HG03342 (cell line): ENCODE data around the gene CLEC4A.
"Not testable (repeated sequence)": the region's sequence is repeated elsewhere in the genome, so short reads cannot be mapped to it uniquely, and the experiment has no call there.

ENCODE experiments used
- ATAC-seq: cut with Tn5 transposase; IDR thresholded peaks from one replicate; pipeline ENCODE4 v1.9.1; 2021; ENCODE audit warnings: mild to moderate bottlenecking, moderate library complexity; ENCODE audit not compliant: unreplicated experiment

The CLEC4A gene

DNA sequence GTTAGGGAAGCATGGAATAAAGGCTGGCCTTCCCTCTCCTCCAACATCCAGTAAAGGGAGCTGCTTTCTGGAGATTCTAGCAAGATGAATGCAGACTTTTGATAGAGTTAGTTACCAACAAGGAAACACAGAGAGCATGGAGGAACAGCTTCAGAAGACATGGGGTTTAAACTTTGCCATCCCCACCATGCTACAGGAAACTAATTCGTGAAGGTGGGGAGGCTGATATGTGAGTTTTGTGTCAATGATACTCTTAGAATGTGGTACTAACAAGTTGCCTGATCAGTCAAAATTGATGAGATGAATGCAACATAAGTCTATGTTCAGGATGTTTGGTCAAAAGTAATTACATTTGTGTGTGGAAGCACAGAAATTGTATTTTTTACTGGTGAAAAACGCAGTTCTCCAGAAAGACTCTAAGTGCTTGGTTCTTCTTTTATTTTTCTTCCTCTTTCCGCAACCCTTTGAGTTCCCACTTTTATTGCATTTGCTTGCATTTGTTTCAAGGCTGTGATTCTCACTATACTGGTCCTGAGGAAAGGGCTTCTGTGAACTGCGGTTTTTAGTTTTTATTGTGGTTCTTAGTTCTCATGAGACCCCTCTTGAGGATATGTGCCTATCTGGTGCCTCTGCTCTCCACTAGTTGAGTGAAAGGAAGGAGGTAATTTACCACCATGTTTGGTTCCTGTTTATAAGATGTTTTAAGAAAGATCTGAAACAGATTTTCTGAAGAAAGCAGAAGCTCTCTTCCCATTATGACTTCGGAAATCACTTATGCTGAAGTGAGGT, at the start of gene CLEC4A:
CLEC4A (plus strand) TSS at position 494 of the 789 bp plus-strand sequence; CDS start at position 756, 262 bp downstream.
- ATAC-seq: no peak

DNA sequence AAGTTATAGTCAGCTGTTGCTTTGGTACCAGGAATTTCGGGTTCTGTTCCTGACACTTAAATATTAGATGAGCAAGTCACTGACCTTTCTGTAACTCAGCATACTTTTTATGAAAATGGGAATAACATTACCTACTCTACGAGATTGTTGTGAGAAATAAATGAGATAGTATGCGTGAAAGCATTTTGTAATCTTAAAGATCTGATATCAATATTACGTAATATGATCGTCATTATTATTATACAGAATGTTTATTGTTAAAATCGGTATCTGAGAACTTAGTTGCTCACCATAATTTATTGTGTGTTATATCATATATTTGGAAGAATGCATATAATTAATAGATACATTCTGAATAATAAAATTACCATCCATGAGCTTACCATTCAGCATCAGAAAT, 47.5 kb upstream of the CLEC4A start:
- no peak for ATAC-seq

DNA sequence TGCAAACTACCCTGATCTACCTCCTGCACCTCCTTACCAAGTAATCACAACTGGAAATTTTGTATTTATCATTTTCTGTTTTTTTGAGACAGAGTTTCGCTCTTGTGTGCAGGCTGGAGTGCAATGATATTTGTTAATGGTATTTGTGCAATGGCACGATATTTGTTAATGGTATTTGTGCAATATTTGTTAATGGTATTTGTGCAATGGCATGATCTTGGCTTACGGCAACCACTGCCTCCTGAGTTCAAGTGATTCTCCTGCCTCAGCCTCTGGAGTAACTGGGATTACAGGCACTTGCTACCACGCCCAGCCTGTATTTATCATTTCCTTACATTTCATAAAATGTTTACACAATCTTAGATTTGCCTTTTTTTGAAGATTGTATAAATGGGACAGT, 47.1 kb upstream of the CLEC4A start:
- ATAC-seq: no peak

DNA sequence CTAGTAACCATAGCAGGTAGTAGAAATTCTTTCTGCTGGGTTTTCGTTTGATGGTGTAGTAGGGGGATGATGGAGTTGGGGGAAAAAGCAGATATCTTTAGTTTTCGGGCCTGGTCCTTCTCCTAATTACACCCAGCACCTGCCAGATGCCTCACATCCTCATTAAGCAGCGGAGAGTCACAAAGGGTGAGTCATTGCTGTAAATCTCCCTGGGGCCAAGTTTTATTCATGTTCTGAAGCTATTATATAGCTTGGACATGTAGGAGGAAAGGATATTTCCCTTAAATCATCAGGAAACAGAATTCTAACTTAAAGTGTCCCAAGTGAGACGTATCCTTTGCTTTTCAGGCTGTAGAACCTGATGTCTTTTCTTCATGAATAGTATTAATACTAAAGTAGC, 46.2 kb upstream of the CLEC4A start:
- ATAC-seq: no peak

DNA sequence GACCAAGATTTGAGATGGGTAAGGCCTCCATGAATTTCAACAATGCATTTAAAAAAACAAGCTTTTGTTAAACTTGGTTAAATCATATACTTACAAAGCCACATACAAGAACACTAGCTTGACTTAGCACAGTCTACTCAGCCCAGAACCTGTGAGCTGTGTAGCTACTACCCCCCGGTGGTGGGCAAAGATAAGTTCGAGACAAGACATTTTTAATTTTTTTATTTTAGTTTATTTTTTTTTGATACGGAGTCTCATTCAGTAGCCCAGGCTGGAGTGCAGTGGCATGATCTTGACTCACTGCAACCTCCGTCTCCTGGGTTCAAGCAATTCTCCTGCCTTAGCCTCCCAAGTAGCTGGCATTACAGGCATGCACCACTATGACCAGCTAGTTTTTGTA, 45.0 kb upstream of the CLEC4A start:
- no peak for ATAC-seq

DNA sequence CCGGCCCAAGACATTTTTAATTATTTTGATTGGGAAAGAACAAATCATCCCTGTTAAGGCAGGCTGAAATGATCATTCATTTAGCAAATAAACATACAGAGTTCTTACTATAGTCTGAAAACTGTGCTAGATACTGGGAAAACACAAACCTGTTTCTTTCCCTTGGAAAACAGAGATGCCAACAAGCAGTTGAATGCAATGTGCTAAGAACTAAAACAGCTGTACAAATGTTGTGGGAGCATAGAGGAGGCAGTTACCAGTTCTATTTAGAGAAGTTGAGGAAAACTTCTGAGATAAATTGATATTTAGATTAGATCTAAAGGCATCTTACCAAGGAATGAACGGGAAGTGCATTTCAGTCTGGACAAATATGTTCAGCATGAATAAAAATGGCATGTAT, 44.5 kb upstream of the CLEC4A start:
- no peak for ATAC-seq

DNA sequence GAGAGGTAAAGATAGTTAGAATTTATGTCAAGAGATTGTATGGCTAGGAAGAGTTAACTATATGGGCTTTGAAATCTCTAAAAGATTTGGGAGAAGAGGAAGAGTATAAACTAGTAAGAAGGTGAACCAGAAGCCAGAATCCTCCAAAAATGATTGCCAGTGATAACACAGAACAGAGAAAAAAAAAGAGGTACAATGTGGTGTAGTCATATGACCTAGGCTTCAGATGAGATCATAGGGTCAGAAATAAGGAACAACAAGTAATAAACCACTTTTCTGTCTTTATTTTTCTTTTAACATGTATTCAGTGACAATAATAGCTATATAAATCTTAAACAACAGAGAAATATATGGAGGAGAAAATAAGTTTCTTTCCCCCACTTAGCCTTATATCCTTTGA, 43.3 kb upstream of the CLEC4A start:
- ATAC-seq: no peak

DNA sequence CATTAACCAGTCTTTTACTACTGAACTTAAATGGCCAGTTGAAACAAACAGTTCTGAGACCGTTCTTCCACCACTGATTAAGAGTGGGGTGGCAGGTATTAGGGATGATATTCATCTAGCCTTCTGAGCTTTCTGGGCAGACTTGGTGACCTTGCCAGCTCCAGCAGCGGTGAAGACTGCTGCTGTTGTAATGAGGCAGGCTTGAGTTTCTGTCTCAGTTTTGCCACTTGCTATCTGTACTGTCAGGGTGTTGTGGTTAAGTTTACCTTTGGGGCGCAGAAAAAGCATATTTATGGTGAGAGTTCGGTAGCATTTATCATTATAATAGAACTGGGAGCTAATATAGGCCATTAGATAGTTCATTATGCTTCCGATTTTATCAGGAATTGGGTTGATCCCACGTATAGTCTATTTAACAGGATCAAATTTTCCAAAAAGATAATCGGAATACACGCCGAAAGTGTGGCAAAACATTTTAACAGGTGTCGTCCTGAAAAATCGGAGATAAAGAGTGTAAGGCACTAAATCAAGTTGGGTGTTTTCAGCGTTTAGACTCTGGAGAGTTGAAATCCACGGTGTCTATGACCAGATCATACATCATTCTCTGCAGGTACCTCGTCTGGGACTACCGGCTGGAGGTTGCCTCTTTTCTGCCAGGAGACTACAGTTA, 42.0 kb upstream of the CLEC4A start:
- ATAC-seq: no peak

DNA sequence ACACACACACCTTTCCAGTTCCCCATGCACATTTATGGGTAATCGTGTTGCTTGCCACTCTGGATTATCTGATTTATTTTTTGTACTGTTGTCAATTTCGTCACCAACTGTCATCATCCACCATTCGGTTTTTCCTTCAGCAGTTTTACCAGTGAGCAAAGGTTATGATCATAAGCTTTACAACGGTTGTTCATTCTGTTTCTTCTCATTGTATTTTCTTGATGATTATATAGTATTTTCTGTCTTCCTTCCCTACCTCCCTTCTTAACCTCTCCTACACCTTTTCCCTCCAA, 40.7 kb upstream of the CLEC4A start:
- no peak for ATAC-seq

DNA sequence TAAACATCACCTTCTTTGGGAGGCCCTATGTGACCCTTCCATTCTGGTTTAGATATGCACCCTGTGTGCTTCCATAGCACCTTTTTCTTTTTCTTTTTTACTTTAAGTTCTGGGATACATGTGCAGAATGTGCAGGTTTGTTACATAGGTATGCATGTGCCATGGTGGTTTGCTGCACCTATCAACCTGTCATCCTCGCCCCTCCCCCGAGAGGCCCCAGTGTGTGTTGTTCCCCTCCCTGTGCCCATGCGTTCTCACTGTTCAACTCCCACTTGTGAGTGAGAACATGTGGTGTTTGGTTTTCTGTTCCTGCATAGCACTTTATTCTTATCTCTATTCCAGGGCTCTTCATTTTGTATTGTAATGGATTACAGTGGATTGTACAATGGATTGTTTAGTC, 39.1 kb upstream of the CLEC4A start:
- not testable (repeated sequence) for ATAC-seq

DNA sequence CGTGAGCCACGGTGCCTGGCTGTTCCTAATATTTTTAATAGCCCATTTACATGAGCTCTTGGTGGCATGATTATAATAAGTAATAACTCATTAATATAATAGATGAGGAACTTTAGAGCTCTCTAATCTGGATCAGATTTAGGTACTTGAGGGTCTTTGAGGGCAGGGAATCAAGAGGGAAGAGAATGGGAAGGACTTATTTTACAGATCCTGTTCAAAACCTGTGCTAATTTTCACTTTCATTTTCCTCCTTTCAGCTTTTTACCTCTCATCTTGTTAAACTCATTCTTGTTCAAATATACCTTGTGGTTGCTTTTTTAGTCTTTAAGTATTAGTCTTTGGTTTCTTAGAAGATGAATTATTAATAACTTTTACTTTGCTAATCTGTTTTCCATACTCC, 35.8 kb upstream of the CLEC4A start:
- ATAC-seq: no peak

DNA sequence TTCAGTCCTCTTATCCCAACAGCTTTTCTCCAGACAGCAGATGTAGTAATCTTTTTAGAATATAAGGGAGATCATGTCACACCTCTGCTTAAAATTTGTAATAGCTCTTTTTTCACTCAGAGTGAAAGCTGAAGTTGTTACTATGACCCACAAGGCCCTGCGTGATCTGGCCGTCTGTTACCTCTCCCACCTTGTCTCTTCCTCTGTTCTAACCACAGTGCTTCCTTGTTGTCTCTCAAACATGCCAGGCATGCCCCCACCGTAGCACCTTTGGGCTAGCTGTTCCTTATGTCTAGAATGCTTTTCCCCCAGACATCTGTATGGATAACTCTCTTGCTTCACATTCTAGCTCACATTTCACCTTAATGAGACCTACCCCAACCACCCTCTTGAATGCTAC, 34.8 kb upstream of the CLEC4A start:
- peak; percentile 68 for ATAC-seq

DNA sequence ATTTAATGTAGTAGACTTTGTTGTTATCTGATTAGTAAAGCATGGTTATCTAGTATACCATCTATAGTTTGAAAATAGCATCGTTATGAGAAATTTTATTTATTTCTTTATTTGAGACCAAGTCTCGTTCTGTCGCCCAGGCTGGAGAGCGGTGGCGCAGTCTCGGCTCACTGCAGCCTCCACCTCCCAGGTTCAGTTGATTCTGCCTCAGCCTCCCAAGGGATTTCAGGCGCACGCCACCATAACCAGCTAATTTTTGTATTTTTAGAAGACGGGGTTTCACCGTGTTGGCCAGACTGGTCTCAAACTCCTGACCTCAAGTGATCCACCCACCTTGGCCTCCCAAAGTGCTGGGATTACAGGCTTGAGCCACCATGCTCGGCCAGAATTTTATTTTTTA, 34.1 kb upstream of the CLEC4A start:
- not testable (repeated sequence) for ATAC-seq

DNA sequence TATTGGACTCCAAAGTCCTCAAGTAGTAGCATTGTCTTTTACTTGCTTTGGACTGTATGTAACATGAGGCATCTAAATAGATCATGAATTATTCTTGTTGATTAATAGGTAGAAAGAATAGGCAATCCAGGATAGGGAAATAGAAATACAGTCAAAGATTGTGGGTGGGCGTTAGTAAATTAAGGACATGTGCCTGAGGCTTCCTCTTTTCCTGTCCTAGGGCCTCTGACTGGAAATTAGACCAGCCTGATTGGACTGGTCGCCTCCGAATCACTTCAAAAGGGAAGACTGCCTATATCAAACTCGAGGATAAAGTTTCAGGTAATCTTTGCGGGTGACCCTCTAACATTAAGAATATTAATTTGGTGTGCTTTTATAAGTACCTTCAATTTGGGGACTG, 33.7 kb upstream of the CLEC4A start:
- no peak for ATAC-seq

DNA sequence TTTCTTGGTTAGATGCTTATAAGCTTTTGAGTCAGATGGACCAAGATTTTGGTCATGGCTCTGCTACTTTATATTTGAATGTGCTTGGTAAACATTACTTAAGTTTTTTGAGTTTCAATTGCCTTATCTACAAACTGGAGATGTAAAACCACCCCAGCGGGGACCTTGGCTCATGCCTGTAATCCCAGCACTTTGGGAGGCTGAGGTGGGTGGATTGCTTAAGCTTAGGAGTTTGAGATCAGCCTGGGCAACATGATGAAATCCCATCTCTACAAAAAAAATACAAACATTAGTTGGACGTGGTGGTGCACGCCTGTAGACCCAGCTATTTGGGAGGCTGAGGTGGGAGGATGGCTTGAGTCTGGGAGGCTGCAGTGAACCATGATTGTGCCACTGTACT, 30.1 kb upstream of the CLEC4A start:
- no peak for ATAC-seq

DNA sequence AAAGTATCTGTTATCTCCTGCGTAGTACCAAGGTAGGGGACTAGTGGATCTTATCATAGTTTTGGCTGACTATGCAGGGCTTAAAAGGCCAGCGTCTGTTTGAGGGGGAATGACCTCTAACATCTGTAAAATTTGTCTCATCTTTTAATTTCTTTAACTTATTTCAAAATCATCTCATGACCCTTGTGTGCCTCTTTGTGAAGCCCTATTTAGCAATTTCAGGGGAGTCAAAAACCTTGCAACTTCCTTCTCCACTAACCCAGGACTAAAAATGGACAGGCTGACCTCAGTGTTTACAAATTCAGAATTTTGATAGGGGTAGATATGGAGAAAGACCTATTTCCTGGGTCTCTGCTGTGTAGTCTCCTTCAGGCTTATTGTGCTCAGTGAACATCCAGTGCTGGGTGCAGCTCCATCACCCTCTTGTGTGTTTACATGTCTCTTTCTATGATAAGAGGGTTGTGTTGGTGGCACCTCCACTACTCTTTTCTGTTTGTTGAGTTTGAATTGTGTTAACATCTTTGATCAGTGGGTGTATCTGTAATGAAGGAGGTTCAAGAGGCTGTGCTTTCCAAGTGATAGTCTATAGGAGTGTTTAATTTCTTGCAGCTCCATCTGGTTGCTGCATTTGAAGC, 27.0 kb upstream of the CLEC4A start:
- no peak for ATAC-seq

DNA sequence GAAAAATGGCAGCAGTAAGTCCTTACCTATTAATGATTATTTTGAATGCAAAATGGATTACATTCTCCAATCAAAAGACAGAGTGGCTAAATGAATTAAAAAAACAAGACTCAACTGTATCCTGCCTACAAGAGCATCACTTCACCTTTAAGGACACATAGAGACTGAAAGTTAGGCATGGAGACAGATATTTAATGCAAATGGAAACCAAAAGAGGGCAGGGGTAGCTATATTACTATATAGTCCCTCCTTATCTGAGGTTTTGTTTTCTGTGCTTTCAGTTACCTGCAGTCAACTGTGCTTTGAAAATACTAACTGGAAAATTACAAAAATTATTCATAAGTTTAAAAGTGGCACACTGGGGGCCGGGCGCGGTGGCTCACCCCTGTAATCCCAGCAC, 24.2 kb upstream of the CLEC4A start:
- ATAC-seq: no peak

DNA sequence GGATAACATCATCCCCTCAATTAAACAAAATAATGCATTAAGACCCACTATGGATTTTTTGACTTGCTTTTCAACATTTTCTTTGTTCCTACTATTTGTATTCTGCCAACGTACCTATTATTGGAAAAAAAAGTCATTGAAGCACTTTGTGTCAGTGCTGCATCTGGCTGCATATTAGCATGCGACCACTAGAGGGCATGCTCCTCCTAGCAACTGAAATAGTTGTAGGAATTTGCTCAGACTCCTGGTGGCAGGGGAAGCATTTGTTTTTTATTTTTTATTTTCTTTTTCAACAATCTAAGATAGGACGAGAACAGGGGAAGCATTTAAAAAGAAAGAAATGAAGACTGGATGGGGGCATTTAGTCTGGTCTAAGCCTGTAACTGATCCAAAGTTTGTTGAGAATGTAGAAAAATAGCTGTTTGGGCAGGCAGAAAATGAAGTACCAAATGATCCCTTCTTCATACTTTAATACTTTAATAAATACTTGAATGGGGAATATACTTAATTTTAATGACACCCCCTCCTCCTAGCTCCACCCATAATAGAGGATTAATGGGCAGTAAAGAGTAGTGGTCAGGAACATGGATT, 14.5 kb upstream of the CLEC4A start:
- peak; percentile 65 for ATAC-seq

DNA sequence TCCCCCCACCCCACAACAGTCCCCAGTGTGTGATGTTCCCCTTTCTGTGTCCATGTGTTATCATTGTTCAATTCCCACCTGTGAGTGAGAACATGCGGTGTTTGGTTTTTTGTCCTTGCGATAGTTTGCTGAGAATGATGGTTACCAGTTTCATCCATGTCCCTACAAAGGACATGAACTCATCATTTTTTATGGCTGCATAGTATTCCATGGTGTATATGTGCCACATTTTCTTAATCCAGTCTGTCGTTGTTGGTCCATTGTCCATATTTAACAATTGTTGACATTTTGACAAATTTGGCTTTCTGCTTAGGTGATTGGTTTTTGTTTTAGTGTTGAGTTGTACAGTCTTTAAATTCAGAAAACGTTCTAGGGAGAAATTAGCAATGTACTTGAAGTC, 10.3 kb upstream of the CLEC4A start:
- not testable (repeated sequence) for ATAC-seq

DNA sequence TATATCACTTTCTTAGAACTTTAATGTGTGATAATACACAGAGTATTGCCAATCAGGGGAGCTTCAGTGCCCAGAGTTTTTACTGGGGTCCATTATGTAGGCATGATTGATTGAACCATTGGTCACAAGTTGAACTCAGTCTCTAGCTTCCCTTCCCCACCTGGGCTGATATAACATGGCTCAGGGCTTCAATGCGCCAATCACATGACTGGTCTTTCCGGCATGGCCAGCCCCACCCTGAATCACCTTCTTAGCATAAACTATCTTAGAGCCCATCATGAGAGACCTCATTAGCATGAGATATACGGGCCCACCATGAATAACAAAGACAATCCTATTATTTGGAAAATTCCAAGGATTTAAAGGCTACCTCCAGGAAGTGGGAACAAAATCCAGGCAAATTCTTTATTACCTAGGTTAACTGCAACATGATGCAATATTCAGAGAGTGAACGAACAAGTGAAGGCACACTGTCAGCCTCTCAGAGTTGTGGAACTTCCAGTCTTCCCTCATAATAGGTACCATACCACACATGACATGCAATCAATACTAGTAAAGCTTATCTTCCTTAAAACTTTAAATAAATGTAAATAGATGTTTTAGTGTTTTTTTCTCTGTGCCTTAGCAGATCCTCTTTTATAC, 3.2 kb upstream of the CLEC4A start:
- no peak for ATAC-seq

DNA sequence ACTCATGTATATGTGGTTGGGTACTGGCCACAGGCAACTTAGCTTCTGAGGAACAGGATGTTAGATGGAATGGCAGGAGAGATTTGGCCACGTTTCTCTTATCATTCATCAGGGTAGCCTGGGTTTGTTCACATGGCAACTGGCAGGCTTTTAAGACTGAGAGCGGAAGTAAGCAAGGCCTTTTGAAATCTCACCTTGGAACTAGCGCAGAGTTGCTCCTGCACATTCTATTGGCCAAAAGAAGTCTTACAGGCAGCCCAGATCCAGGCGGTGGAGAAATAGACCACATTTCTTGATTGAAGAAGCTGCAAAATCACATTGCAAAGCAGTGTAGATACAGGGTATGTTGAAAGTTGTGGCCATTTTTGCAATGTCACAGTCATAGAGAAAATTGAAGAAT, 3.7 kb downstream of the CLEC4A start:
- no peak for ATAC-seq
